HG03095 (cell line): ENCODE results near the gene PPARA.

Experiments
- ATAC-seq: cut with Tn5 transposase; IDR thresholded peaks from one replicate; pipeline ENCODE4 v1.9.1; 2021; ENCODE audit warnings: moderate library complexity; ENCODE audit not compliant: unreplicated experiment

Gene PPARA

GRCh38 chr22:46269564-46269963 is 119.2 kb downstream of the PPARA start:
- no peak for ATAC-seq

GRCh38 chr22:46272196-46272595 is 121.9 kb downstream of the PPARA start:
- ATAC-seq = no peak

GRCh38 chr22:46272762-46273431 is 122.6 kb downstream of the PPARA start:
- no peak for ATAC-seq

GRCh38 chr22:46273432-46274148 is 123.3 kb downstream of the PPARA start:
- ATAC-seq = no peak

GRCh38 chr22:46274381-46274780 is 124.1 kb downstream of the PPARA start:
- ATAC-seq = no peak

- no peak for ATAC-seq
These were observed 125.3 kb downstream of the PPARA start for GRCh38 chr22:46275455-46276122.

- no peak for ATAC-seq
These were observed 126.2 kb downstream of the PPARA start for GRCh38 chr22:46276563-46276962.

- no peak for ATAC-seq
These were observed 128.6 kb downstream of the PPARA start for GRCh38 chr22:46278656-46279645.

GRCh38 chr22:46280063-46280817 is 129.9 kb downstream of the PPARA start:
- no peak for ATAC-seq

GRCh38 chr22:46280999-46281623 is 130.8 kb downstream of the PPARA start:
- ATAC-seq = no peak

- ATAC-seq = no peak
These were observed 131.7 kb downstream of the PPARA start for GRCh38 chr22:46281866-46282678.

- no peak for ATAC-seq
These were observed 135.7 kb downstream of the PPARA start for GRCh38 chr22:46286006-46286405.

- no peak for ATAC-seq
These were observed 136.9 kb downstream of the PPARA start for GRCh38 chr22:46286941-46287872.

- ATAC-seq = peak; percentile 74
These were observed 137.8 kb downstream of the PPARA start for GRCh38 chr22:46287873-46288751.

GRCh38 chr22:46288846-46289243 is 138.5 kb downstream of the PPARA start:
- ATAC-seq = no peak

GRCh38 chr22:46289244-46289891 is 139.0 kb downstream of the PPARA start:
- ATAC-seq = no peak
